DMS53 (cell line): ENCODE data around the gene MXRA7.
"Not testable (repeated sequence)": the region's sequence is repeated elsewhere in the genome, so short reads cannot be mapped to it uniquely, and the experiment has no call there.

ENCODE experiments used
- DNase-seq: peaks from one replicate; lab custom pipeline; 2025; lab: John Stamatoyannopoulos, UW

MXRA7 gene

GRCh38 chr17:76716146-76716838 lies 5.5 kb upstream of the MXRA7 start:
- no peak for DNase-seq

DNA sequence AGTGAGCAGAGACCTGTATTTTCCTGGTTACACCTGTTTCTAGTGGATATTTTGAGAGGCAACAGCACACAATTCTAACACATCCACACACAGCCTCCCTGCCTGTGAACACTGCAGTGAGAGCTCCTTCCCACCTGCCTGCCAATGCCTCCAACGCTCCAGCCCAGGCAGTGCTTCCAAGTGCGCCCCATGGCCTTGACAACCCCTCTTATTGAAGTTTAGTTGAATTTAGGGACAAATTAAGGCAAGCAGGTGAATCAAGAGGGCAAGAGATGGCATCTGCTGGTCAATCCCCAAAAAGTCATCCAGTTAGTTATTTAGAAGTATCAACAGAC lies 4.7 kb upstream of the MXRA7 start:
- peak; percentile 20 for DNase-seq

DNA sequence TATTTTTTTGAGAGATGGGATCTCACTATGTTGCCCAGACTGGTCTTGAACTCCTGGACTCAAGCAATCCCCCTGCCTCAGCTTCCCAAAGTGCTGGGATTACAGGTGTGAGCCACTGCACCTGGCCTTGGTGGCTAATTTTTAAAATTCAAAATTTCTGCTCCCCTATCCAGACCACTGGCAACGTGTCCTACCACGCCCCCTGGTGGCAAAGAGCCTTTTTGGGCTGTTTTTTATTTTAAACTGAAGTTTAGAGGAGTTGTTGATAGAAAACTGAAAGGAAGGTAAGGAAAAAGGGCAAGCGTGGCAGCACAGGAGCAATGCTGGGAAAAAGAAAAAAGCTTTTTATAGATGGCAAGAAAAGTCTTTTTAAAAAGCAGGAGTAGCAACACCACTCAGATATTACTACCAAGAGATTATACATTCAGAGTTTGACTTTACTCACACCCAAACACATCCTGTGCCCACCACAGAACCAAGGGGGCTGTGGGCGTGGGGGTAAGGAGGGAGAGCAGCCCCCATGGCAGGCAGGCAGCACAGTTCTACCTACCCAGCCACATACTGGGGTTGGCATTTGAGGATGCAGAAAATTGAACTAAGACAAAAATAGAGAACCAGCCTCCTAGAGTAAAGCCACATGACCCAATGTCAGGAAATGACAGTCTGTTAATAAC lies 4.2 kb upstream of the MXRA7 start:
- DNase-seq = peak; percentile 73

- DNase-seq = no peak
Measured at GRCh38 chr17:76714336-76714735, 3.6 kb upstream of the MXRA7 start.

GRCh38 chr17:76713765-76714164 lies 3.0 kb upstream of the MXRA7 start:
- no peak for DNase-seq

GRCh38 chr17:76712321-76712720 lies 1.6 kb upstream of the MXRA7 start:
- DNase-seq = not testable (repeated sequence)

GRCh38 chr17:76709951-76710862 lies 558 bp downstream of the MXRA7 start:
- peak; percentile 54 for DNase-seq

DNA sequence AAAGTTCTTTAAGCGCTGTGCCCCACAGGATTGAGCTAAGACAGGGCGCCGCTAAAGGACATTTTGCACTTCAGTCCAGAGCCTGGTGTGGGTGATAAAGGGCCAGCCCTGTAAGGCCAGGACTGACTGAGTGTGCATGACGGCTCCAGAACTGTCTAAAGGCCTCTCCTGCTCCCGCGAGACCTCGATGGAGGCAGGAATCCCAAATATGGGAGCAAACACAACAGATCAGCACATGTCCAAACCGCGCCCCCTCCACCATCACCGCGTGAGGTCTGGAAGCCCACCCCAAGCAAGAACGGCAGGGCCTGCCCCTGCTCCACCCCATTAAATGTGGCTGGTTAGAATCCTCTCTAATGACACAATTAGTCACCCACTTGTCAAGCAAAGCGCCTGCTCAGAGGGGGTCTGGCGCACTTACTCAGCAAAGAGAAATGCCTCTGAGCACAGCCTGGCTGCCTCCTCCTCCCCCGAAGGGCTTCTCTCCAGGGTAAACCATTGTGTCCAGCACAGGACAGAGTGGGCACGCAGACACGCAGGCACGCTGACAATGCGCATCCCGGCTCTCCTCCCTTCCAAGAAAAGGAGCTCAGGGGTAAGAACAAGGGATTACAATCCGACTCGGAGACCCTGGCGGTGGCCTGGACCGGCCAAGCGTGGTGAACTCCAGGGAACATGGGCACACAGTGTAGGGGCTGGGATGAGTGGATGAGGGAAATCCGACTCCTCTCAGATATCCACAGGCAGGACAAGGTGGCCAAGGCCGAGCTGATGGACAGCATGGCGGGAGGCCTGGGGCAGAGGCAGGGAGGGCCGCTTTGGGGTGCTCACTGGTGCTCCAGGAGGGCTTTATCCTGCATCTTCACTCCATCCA lies 1.5 kb downstream of the MXRA7 start:
- peak; percentile 40 for DNase-seq

- no peak for DNase-seq
Measured at GRCh38 chr17:76707985-76708807, 2.6 kb downstream of the MXRA7 start.

- DNase-seq = no peak
Measured at GRCh38 chr17:76706817-76707216, 3.9 kb downstream of the MXRA7 start.

GRCh38 chr17:76704805-76705204 lies 6.0 kb downstream of the MXRA7 start:
- DNase-seq = no peak

GRCh38 chr17:76702941-76703637 lies 7.7 kb downstream of the MXRA7 start:
- DNase-seq = no peak

DNA sequence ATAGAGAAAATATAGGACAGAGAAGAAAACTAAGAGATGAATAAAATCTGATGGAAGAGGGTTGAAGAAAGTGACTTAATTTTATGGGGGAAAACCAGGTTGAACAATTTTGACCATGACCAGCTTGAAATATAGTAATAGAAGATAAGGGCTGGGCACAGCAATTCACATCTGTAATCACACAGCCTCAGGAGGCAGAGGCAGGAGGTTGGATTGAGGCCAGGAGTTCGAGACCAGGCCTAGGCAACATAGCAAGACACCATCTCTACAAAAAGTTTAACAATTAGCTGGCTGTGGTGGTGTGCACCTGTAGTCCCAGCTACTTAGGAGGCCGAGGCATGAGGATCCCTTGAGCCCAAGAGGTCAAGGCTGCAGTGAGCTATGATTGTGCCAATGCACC lies 8.7 kb downstream of the MXRA7 start:
- no peak for DNase-seq

GRCh38 chr17:76701471-76701967 lies 9.2 kb downstream of the MXRA7 start:
- DNase-seq = no peak

DNA sequence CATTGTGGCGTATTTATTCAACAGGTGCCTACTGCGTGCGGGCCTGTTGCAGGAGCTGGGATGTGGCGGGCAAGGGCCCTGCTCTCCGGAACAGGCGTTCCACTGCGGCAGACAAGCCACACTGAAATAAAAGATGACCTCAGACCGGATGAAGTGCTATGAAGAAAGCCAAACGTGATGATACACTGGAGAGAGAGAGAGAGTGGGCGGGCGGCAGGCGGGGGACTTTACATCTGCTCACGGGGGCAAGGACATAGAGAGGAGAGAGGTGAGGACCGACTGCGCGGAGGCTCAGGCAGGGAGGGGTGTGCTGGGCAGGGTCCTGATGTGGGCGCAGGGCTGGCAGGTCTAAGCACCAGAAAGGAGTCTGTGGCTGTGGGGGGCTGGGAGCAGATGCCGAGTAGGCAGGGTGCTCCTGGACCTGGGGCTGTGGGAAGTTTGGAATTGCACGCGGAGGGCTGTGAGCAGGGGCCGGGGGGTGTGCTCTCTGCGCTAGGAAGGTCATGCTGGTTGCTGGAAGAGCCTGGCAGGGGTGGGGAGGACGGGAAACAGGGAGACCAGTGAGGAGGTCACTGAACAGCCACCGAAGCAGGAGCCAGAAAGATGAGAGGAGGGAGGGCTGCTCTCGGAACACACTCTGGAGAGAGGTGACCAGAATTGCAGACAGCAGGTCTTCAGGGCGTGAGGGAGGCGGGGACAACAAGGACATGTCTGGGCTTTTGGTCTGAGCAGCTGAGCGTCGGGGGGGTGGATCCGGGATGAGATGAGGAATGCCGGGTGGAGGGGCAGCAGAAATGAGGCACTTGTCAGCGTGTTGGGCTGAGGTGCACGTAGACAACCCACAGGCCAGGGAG lies 9.9 kb downstream of the MXRA7 start:
- DNase-seq = no peak

DNA sequence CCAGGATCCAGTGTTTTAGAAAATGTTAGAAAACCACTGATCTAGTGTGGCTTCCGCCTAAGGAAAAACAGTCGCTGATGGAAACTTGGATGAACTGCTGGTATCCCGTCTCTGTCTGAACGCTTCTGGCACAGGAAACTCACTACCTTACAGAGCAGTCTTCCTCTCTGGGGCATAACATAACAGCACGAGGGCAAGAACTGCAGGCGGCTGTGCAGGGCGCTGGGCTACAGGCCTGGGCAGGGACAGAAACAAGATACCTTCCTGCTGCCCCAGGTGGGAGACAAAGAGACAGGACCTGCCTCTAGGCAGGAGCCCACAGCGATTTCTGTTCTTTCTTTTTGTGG lies 10.5 kb downstream of the MXRA7 start:
- no peak for DNase-seq

GRCh38 chr17:76698466-76698977 lies 12.2 kb downstream of the MXRA7 start:
- DNase-seq = not testable (repeated sequence)

DNA sequence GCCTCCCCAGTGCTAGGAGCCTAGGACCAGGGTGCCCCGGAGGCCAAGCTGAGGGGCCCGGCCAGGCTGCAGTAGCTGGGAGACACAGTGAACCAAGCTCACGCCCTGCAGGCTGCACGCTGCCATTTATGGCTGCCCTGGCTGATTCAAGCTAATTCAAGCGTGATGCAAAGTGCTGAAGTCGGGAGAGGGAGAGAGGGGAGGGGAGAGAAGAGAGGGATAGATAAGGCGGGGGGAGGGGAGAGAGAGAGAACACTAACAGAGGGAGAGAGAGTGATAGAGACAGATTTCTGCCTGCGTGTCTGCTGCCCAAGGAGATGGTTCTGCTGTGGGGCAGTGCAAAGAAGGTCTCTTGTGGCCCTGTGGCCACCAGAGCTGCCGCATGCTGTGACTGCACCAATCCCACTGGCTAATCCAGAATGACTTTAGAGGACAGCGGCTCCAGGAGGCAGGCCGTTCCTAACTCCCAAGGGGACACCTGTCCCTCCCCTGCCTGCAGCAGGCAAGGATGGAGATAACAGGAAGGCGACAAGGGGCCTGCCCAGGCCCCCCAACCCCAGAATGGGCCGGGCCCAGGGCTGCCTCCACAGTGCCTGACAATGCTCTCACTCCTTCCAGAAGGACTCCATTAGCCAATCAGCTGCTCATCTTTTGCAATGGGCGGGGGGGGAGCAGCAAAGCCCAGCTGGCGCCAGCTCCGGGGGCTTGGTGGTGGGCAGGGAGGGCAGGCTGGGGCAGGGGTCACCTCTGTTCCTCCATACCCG lies 12.9 kb downstream of the MXRA7 start:
- peak; percentile 59 for DNase-seq
